Neural progenitor cell (in vitro differentiated cells): ENCODE results near the gene RAPGEF2.

Experiments
- CTCF ChIP-seq: fragments of 200-600 bp; sonication (generic); IDR thresholded peaks from 2 replicates; pipeline ENCODE4 v1.5.1; 2017; ENCODE audit warnings: antibody characterized with exemption, mild to moderate bottlenecking
- EZH2phosphoT487 ChIP-seq: fragments of 200-600 bp; sonication (generic); IDR thresholded peaks from 2 replicates; pipeline ENCODE4 v1.6.1; 2017; ENCODE audit warnings: antibody characterized with exemption

DNA sequence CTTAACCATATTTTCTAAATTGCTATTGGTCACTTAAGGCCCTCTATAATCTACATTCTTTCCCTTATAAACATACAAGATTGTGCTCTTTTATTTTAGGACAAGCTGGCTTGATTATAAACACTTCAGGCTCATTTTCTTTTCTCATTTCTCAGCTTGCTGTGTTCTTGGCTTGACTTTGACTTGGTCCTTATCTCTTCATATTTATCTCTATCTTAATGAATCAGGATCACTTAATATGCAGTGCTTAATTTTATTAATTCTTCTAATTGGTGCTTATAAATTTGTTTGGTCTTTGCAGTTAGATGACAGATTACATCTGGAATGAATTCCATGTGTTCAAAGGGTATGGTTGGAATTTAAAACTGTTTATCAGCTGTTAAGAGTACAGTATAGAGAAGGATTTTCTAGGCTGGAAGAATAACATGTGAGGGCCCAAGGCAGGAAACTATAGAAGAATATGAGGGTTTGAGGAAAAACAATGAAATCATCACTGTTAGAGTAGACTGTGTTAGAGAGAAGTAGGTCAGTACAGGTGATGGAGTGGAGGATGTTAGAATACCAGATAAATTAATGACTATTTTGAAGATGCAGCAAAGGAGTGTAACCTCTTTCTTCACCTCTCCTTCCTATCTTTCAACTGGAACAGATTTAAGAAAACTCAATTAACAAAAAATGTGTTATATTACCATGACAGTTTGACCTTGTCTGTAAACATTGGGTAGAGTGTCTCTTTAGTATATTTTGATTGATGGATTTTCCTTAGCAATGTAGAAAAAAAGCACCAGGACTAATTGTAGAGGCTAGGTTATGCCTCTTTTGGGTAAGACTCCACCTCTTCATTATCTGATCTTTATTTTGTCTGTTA, 169.6 kb downstream of the RAPGEF2 start:
- no peak for TF ChIP-seq CTCF
- TF ChIP-seq EZH2phosphoT487 = no peak
